ENCODE data around the gene BMP4.

The BMP4 gene

GRCh38 chr14:53946404-53947093, 10.1 kb downstream of the BMP4 start:
- no peak for DNase-seq (ENCODE audit: low read depth)
- no peak overlapping the region for H3K4me3 ChIP-seq (replicated peaks; ENCODE audit: low read depth, low read length)
- no peak for TF ChIP-seq CTCF (IDR thresholded peaks at IDR 0.05; ENCODE audit: low read length, missing control alignments)

GRCh38 chr14:53946071-53946403, 10.6 kb downstream of the BMP4 start:
- no peak for DNase-seq (ENCODE audit: low read depth)
- TF ChIP-seq CTCF (IDR thresholded peaks at IDR 0.05; ENCODE audit: low read length, missing control alignments), result no peak
- H3K4me3 ChIP-seq (replicated peaks; ENCODE audit: low read depth, low read length), result no peak overlapping the region

- no peak overlapping the region for H3K4me3 ChIP-seq (replicated peaks; ENCODE audit: low read depth, low read length)
- no peak for DNase-seq (ENCODE audit: low read depth)
- no peak for TF ChIP-seq CTCF (IDR thresholded peaks at IDR 0.05; ENCODE audit: low read length, missing control alignments)
Observed at GRCh38 chr14:53943751-53944083, 12.9 kb downstream of the BMP4 start.

- TF ChIP-seq CTCF (IDR thresholded peaks at IDR 0.05; ENCODE audit: low read length, missing control alignments), result no peak
- no peak for DNase-seq (ENCODE audit: low read depth)
- no peak overlapping the region for H3K4me3 ChIP-seq (replicated peaks; ENCODE audit: low read depth, low read length)
Observed at GRCh38 chr14:53942970-53943750, 13.5 kb downstream of the BMP4 start.

- no peak for DNase-seq (ENCODE audit: low read depth)
- no peak overlapping the region for H3K4me3 ChIP-seq (replicated peaks; ENCODE audit: low read depth, low read length)
- TF ChIP-seq CTCF (IDR thresholded peaks at IDR 0.05; ENCODE audit: low read length, missing control alignments), result no peak
Observed at GRCh38 chr14:53938136-53938837, 18.3 kb downstream of the BMP4 start.

GRCh38 chr14:53934778-53935414, 21.7 kb downstream of the BMP4 start:
- no peak for DNase-seq (ENCODE audit: low read depth)
- no peak overlapping the region for H3K4me3 ChIP-seq (replicated peaks; ENCODE audit: low read depth, low read length)
- TF ChIP-seq CTCF (IDR thresholded peaks at IDR 0.05; ENCODE audit: low read length, missing control alignments), result no peak

All from fibroblast of pulmonary artery (primary cell).